ENCODE data around the gene PSENEN. TPM values are rescaled to one million over a fixed set of nuclear protein-coding genes. Genes with fewer than 3 reads are reported as not detected.

PSENEN gene
- total RNA-seq, 4 donors from 2014 or later, result 20.4 to 35.7 (median 29.5) TPM

GRCh38 chr19:35703343-35703742, 42.1 kb upstream of the PSENEN start:
- WGBS, 2 donors (ENCODE audit: low coverage in 1 of 2), result 75% methylated on average over 2 of the region's 9 CpGs; no CpG with 5 or more reads in 1 of the 2 donors
- Histone ChIP-seq H3K27ac (no peak overlapping the region), H3K27me3 (peaks cover 16% of the 10 kb centered on the region), H3K36me3 (no peaks in the 10 kb centered on the region), H3K9me3 (no peaks in the 10 kb centered on the region), H3K4me3 (no peak overlapping the region), H3K4me1 (peaks cover 0 to 15% (median 0%) of the 10 kb centered on the region in 3 donors)
- TF ChIP-seq POLR2AphosphoS5 (IDR thresholded peaks at IDR 0.05), result no peak
- TF ChIP-seq POLR2A (IDR thresholded peaks at IDR 0.05), result no peak
- TF ChIP-seq EP300 (IDR thresholded peaks at IDR 0.05), result no peak
- no peak for TF ChIP-seq CTCF (IDR thresholded peaks at IDR 0.05)
- no peak for ATAC-seq

DNA sequence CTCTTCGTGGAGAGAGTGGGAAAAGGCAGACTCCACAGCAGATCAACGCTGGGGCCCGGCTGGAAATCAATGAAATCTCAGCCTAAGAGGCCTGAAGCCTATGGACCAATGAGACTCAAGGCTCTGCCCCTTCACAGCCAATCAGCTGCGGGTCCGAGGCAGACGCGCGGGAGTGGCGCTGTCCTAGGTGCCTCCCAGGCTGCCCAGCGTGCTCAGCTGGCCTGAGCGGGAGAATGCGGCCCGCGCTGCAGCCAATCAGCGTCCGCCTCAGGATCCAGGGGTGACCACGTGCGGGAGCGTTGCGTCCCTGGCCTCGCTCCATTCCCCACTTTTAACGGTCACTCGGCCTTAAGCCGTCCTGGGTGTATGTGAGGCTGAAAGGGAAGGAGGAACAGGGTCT, 41.2 kb upstream of the PSENEN start, which contains the start of gene ZBTB32:
Gene ZBTB32, plus strand, starts transcription at position 341 of the 400 bp plus-strand sequence. CDS start 10,069 bp downstream, outside the sequence.
- Histone ChIP-seq H3K4me1 (peaks cover 0 to 15% (median 0%) of the 10 kb centered on the region in 3 donors), H3K36me3 (no peaks in the 10 kb centered on the region), H3K9me3 (no peaks in the 10 kb centered on the region), H3K27ac (no peak within 1 kb of the TSS), H3K27me3 (peaks cover 16% of the 10 kb centered on the region), H3K4me3 (no peak within 1 kb of the TSS)
- TF ChIP-seq POLR2AphosphoS5 (IDR thresholded peaks at IDR 0.05) (no peak), POLR2A (IDR thresholded peaks at IDR 0.05) (no peak), EP300 (IDR thresholded peaks at IDR 0.05) (no peak), CTCF (IDR thresholded peaks at IDR 0.05) (no peak)
- 23 to 25% methylated on average over 4 to 8 of the region's 24 CpGs for WGBS, 2 donors (ENCODE audit: low coverage in 1 of 2)
- ATAC-seq, result no peak

DNA sequence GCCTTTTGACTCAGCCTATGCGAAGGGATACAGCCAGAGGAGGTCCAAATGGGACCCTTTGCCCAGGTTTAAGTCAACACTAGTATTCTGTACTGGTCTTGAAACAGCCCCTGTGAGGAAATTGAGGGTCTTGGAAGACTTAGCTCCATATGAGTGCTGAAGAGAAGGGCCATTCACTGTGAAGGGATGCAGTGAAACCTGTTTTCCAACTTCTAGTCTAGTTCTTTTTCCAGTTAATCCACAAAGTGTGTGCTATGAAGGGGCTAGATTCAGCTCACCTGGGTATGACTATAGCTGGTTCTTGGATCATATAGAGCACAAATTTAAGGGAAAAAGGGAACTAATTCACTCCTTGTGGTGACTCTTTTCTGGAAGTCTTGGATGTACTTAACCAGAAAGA, 37.1 kb upstream of the PSENEN start:
- WGBS, 2 donors (ENCODE audit: low coverage in 1 of 2), result 100% methylated on average over 1 of the region's 1 CpG
- H3K36me3 ChIP-seq, result no peaks in the 10 kb centered on the region
- no peak for ATAC-seq

DNA sequence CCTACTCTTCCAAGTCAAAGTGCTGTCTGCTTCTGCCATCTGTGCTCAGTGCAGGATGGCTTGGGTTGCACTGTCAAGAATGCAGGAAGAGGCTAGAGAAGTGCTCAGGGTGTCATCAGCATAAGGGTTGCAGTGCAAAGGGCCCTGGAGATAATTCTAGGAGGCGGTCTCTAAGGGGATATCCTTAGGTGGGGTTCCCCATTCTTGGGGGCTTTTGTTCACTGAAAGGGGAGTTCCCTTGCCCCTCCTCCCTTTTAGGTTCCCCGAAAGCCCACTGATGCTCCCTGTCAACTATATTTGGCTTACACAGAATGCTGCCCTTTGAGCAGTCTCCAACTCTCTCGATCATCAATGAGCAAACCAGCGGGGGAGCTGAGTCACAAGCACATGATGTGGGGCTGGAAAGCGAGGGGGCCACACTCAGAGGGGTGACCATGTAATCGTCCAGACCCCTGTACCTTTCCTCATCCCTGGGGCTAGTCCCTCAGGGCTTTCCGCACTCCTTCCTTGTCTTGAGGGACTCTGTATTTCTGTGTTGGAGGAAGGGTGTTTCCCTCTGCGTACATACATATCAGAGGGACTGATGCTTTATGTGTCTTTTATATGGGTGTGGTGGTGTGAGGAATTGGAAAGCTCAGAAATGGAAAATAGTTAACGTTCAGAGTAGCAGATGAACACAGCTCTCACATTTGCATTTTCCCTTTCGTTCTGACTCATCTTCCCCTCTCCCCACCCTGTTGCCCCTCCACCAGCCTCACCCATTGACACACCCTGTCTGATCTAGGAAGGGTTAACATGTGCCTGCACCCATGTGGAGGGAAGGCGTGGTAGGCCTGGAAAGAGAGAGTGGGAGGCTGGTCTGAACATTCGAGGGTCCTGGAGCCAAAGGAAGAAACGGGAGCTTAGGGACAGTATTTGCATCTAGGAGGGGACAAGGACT, 34.4 kb upstream of the PSENEN start:
- no peak for ATAC-seq
- no peak overlapping the region for H3K4me3 ChIP-seq
- no peaks in the 10 kb centered on the region for H3K9me3 ChIP-seq
- WGBS, 2 donors (ENCODE audit: low coverage in 1 of 2), result 49 to 50% methylated on average over 7 to 9 of the region's 13 CpGs
- peaks cover 0 to 11% (median 9%) of the 10 kb centered on the region in 3 donors for H3K4me1 ChIP-seq
- no peaks in the 10 kb centered on the region for H3K27me3 ChIP-seq
- no peak for TF ChIP-seq EP300 (IDR thresholded peaks at IDR 0.05)
- no peak for TF ChIP-seq CTCF (IDR thresholded peaks at IDR 0.05)
- no peak for TF ChIP-seq POLR2A (IDR thresholded peaks at IDR 0.05)
- H3K27ac ChIP-seq, result no peak overlapping the region
- no peaks in the 10 kb centered on the region for H3K36me3 ChIP-seq

More for the DNA sequence above, 37.1 kb upstream of the PSENEN start:
- Histone ChIP-seq H3K4me1 (no peaks in the 10 kb centered on the region), H3K27ac (no peak overlapping the region), H3K9me3 (no peaks in the 10 kb centered on the region), H3K27me3 (peaks cover 12% of the 10 kb centered on the region), H3K4me3 (no peak overlapping the region)
- TF ChIP-seq EP300 (IDR thresholded peaks at IDR 0.05) (no peak), POLR2A (IDR thresholded peaks at IDR 0.05) (no peak), CTCF (IDR thresholded peaks at IDR 0.05) (no peak), POLR2AphosphoS5 (IDR thresholded peaks at IDR 0.05) (no peak)
